Measurements from ENCODE around the gene LFNG. TPM values are rescaled to one million over a fixed set of nuclear protein-coding genes. Genes with fewer than 3 reads are reported as not detected.

The LFNG gene, protein sequence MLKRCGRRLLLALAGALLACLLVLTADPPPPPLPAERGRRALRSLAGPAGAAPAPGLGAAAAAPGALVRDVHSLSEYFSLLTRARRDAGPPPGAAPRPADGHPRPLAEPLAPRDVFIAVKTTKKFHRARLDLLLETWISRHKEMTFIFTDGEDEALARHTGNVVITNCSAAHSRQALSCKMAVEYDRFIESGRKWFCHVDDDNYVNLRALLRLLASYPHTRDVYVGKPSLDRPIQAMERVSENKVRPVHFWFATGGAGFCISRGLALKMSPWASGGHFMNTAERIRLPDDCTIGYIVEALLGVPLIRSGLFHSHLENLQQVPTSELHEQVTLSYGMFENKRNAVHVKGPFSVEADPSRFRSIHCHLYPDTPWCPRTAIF
- total RNA-seq = 1.3 and 1.6 TPM in 2 replicates
- polyA plus RNA-seq = 0.45 TPM in 1 of 2 replicates, not detected in the other

- peaks cover 39% of the 10 kb centered on the region for H3K27me3 ChIP-seq
- no peaks in the 10 kb centered on the region for H3K9me3 ChIP-seq (ENCODE audit: low read depth)
- DNase-seq (ENCODE audit: low read depth in 1 of 2, low spot score in 1 of 2) = peak; percentile 90 to 96
- no peaks in the 10 kb centered on the region for H3K4me1 ChIP-seq (ENCODE audit: low read depth)
- TF ChIP-seq, protein P1, sequence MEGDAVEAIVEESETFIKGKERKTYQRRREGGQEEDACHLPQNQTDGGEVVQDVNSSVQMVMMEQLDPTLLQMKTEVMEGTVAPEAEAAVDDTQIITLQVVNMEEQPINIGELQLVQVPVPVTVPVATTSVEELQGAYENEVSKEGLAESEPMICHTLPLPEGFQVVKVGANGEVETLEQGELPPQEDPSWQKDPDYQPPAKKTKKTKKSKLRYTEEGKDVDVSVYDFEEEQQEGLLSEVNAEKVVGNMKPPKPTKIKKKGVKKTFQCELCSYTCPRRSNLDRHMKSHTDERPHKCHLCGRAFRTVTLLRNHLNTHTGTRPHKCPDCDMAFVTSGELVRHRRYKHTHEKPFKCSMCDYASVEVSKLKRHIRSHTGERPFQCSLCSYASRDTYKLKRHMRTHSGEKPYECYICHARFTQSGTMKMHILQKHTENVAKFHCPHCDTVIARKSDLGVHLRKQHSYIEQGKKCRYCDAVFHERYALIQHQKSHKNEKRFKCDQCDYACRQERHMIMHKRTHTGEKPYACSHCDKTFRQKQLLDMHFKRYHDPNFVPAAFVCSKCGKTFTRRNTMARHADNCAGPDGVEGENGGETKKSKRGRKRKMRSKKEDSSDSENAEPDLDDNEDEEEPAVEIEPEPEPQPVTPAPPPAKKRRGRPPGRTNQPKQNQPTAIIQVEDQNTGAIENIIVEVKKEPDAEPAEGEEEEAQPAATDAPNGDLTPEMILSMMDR (IDR thresholded peaks at IDR 0.05; ENCODE audit: low read depth, low read length) = no peak
- no peak within 1 kb of the TSS for H3K27ac ChIP-seq
- H3K4me3 ChIP-seq = peak within 1 kb of the TSS; percentile 22
- no peaks in the 10 kb centered on the region for H3K36me3 ChIP-seq
Measured at GRCh38 chr7:2519119-2519930, at the start of gene LFNG. Gene LFNG, plus strand, starts transcription at chr7:2519774. Its CDS starts 88 bp downstream, at chr7:2519862.

- Histone ChIP-seq H3K27me3 (no peaks in the 10 kb centered on the region), H3K27ac (no peak overlapping the region), H3K9me3 (ENCODE audit: low read depth) (no peaks in the 10 kb centered on the region), H3K36me3 (no peaks in the 10 kb centered on the region), H3K4me3 (no peak overlapping the region), H3K4me1 (ENCODE audit: low read depth) (no peaks in the 10 kb centered on the region)
- TF ChIP-seq, protein P1 (IDR thresholded peaks at IDR 0.05; ENCODE audit: low read depth, low read length) = no peak
- no peak for DNase-seq (ENCODE audit: low read depth in 1 of 2, low spot score in 1 of 2)
Measured at GRCh38 chr7:2470204-2471021, 49.2 kb upstream of the LFNG start.

- TF ChIP-seq, protein P1 (IDR thresholded peaks at IDR 0.05; ENCODE audit: low read depth, low read length) = no peak
- Histone ChIP-seq H3K9me3 (ENCODE audit: low read depth) (no peaks in the 10 kb centered on the region), H3K27me3 (no peaks in the 10 kb centered on the region), H3K27ac (no peak overlapping the region), H3K4me3 (no peak overlapping the region), H3K4me1 (ENCODE audit: low read depth) (no peaks in the 10 kb centered on the region), H3K36me3 (no peaks in the 10 kb centered on the region)
- peak in 1 of 2 donors; percentile 52 for DNase-seq (ENCODE audit: low read depth in 1 of 2, low spot score in 1 of 2)
Measured at GRCh38 chr7:2471022-2471329, 48.6 kb upstream of the LFNG start.

DNA sequence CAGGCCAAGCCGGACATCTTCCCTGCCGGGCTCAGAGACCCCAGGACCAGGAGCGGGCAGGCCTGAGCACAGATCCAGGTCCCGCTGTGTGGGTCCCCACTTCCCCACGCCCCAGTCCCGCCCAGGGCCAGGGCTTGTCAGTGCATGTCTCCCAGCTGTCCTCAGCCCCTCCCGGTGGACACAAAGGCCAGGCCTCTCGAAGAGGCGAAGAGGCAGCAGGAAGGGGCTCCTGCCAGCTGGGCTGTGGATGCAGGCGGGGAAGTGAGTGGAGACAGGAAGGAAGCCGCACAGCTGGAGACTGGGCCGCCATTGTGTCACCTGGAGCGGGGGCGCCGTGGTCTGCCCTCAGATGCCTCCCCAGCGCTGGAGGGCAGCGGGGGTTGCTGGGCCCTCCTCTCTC lies 48.2 kb upstream of the LFNG start:
- TF ChIP-seq, protein P1 (IDR thresholded peaks at IDR 0.05; ENCODE audit: low read depth, low read length) = no peak
- H3K27ac ChIP-seq = no peak overlapping the region
- DNase-seq (ENCODE audit: low read depth in 1 of 2, low spot score in 1 of 2) = peak in 1 of 2 donors; percentile 48
- H3K36me3 ChIP-seq = no peaks in the 10 kb centered on the region
- no peaks in the 10 kb centered on the region for H3K27me3 ChIP-seq
- H3K9me3 ChIP-seq (ENCODE audit: low read depth) = no peaks in the 10 kb centered on the region
- H3K4me1 ChIP-seq (ENCODE audit: low read depth) = no peaks in the 10 kb centered on the region
- no peak overlapping the region for H3K4me3 ChIP-seq

- Histone ChIP-seq H3K9me3 (ENCODE audit: low read depth) (no peaks in the 10 kb centered on the region), H3K27me3 (no peaks in the 10 kb centered on the region), H3K27ac (no peak overlapping the region), H3K36me3 (no peaks in the 10 kb centered on the region), H3K4me1 (ENCODE audit: low read depth) (no peaks in the 10 kb centered on the region), H3K4me3 (no peak overlapping the region)
- no peak for DNase-seq (ENCODE audit: low read depth in 1 of 2, low spot score in 1 of 2)
- TF ChIP-seq, protein P1 (IDR thresholded peaks at IDR 0.05; ENCODE audit: low read depth, low read length) = no peak
Measured at GRCh38 chr7:2472739-2473138, 46.8 kb upstream of the LFNG start.
